Panc1 (cell line): ENCODE data around the gene ASB16.

ENCODE experiments used
- POLR2AphosphoS5 ChIP-seq: IDR thresholded peaks from 2 replicates; pipeline ENCODE4 v1.6.1; 2012; ENCODE audit warnings: mild to moderate bottlenecking, low read depth, low read length, moderate library complexity
- SIN3A ChIP-seq: IDR thresholded peaks from 2 replicates; pipeline ENCODE4 v1.6.1; 2012; ENCODE audit warnings: low read depth, mild to moderate bottlenecking, low read length, moderate library complexity, borderline replicate concordance; ENCODE audit not compliant: insufficient read depth
- TCF7L2 ChIP-seq: IDR thresholded peaks from 2 replicates; pipeline ENCODE4 v1.6.1; 2011; ENCODE audit warnings: mild to moderate bottlenecking, low read depth, low read length, inconsistent platforms
- TF ChIP-seq, protein P1 (sequence below): fragments of 450-650 bp; IDR thresholded peaks from 2 replicates; pipeline ENCODE4 v1.5.1; 2017; ENCODE audit warnings: mild to moderate bottlenecking
- TF ChIP-seq, protein P2 (sequence below), 2 experiments: IDR thresholded peaks; 2 replicates each; pipeline ENCODE4 v1.6.1; 2011 to 2012; ENCODE audit warnings: low read depth in 2 of 2, control low read depth in 1 of 2, low read length in 1 of 2, mild to moderate bottlenecking in 1 of 2, moderate library complexity in 1 of 2; ENCODE audit not compliant: insufficient read depth in 1 of 2

DNA sequence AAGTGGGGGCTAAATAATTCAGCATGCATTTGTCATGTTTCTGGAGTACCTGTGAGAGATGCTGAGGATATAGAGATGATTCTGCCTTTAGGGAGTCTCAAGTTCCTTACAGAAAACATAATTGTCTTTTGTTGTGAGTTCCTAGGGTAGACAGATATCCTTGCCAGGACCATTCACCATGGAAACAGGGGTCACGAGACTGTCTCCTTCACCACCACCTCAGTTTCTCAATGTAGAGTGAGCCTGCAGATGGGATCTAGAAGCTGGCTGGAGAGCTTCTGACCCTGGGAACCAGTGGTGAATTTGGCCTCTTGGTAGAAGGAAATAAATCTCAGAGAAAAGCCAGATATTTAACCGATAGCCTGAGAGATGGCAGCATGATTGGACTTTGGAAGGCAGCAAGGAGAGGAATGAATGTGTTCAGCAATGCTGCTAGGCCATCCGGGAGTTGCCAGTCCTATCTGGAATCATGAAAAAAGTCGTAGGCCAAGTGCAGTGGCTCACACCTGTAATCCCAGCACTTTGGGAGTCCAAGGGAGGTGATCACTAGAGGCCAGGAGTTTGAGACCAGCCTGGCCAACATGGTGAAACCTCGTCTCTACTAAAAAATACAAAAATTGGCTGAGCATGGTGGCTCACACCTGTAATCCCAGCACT, 39.7 kb upstream of the ASB16 start:
- TF ChIP-seq, protein P1, sequence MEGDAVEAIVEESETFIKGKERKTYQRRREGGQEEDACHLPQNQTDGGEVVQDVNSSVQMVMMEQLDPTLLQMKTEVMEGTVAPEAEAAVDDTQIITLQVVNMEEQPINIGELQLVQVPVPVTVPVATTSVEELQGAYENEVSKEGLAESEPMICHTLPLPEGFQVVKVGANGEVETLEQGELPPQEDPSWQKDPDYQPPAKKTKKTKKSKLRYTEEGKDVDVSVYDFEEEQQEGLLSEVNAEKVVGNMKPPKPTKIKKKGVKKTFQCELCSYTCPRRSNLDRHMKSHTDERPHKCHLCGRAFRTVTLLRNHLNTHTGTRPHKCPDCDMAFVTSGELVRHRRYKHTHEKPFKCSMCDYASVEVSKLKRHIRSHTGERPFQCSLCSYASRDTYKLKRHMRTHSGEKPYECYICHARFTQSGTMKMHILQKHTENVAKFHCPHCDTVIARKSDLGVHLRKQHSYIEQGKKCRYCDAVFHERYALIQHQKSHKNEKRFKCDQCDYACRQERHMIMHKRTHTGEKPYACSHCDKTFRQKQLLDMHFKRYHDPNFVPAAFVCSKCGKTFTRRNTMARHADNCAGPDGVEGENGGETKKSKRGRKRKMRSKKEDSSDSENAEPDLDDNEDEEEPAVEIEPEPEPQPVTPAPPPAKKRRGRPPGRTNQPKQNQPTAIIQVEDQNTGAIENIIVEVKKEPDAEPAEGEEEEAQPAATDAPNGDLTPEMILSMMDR: no peak
- TF ChIP-seq POLR2AphosphoS5: no peak
- TF ChIP-seq, protein P2, sequence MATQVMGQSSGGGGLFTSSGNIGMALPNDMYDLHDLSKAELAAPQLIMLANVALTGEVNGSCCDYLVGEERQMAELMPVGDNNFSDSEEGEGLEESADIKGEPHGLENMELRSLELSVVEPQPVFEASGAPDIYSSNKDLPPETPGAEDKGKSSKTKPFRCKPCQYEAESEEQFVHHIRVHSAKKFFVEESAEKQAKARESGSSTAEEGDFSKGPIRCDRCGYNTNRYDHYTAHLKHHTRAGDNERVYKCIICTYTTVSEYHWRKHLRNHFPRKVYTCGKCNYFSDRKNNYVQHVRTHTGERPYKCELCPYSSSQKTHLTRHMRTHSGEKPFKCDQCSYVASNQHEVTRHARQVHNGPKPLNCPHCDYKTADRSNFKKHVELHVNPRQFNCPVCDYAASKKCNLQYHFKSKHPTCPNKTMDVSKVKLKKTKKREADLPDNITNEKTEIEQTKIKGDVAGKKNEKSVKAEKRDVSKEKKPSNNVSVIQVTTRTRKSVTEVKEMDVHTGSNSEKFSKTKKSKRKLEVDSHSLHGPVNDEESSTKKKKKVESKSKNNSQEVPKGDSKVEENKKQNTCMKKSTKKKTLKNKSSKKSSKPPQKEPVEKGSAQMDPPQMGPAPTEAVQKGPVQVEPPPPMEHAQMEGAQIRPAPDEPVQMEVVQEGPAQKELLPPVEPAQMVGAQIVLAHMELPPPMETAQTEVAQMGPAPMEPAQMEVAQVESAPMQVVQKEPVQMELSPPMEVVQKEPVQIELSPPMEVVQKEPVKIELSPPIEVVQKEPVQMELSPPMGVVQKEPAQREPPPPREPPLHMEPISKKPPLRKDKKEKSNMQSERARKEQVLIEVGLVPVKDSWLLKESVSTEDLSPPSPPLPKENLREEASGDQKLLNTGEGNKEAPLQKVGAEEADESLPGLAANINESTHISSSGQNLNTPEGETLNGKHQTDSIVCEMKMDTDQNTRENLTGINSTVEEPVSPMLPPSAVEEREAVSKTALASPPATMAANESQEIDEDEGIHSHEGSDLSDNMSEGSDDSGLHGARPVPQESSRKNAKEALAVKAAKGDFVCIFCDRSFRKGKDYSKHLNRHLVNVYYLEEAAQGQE (IDR thresholded peaks at IDR 0.05; ENCODE audit: insufficient read depth in 1 of 2, low read depth in 2 of 2, low read length in 1 of 2): no peak
- TF ChIP-seq TCF7L2: no peak
- no peak for TF ChIP-seq SIN3A
